Inferior parietal cortex (tissue), 1 donor: ENCODE data around the gene PLEK.
"Not testable (repeated sequence)": the region's sequence is repeated elsewhere in the genome, so short reads cannot be mapped to it uniquely, and the experiment has no call there.

Experiments used
- DNase-seq: peaks from one replicate; pipeline ENCODE4 v3.0.0-alpha.2; 2016; ENCODE audit errors: extremely low spot score

Gene PLEK

GRCh38 chr2:68385220-68385906, 20.3 kb downstream of the PLEK start:
- DNase-seq = no peak

GRCh38 chr2:68385907-68386287, 20.8 kb downstream of the PLEK start:
- DNase-seq = no peak

DNA sequence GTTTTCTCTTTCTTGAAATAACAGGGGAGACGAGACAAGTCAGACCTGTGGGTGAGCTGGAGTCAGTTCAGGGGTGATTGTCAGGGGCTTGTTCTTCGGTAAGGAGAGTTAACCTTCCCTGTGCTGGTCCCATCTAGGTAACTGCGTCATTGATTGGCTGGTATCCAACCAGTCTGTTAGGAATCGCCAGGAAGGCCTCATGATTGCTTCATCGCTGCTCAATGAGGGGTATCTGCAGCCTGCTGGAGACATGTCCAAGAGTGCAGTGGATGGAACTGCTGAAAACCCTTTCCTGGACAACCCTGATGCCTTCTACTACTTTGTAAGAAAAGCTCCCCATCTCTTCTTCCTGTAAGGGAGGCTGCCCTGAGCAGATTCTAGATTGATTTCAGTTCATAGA, 21.3 kb downstream of the PLEK start:
- no peak for DNase-seq

DNA sequence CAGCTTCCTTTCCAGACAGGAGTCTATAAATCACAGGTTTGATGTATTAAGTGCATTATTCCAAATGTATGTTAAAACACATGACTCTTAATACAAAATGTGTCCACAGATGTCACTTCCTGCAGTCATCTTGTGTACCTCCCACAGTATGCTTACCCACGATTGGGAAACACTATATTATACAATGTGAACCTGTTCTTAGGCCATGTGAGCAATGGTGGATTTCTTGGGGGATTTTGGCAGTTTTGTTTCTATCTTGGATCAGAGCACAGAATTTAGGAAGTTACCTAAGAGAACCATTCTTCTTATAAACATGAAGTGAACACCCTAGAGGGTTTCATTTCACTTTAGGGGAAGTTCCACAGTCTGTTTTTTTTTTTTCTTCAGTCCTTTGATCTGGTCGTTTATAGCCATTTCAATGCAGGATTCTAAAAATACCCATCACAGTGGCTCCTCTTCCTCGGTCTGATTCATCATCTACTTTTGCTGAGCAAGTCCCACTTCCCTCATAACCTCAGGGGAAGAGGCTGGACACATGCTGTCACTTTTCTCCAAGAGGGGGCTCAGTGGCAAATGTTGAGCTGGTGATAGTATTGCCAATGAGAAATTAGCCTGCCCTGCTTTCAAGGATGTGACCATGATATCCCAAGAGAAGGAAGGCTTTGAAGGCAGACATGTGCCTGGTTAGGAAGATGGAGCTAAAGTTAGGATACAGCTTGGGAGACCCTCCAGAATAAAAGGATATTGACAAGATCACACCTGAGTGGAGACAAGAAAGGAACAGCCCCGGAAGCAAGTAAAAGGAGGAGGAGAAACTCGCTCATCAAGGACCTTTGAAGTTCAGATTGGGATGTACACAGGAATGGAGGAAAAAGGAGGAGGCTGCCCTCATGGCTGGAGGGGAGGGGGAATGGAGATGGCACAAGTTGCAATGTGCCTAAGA, 22.6 kb downstream of the PLEK start:
- DNase-seq = no peak

GRCh38 chr2:68388358-68388757, 23.3 kb downstream of the PLEK start:
- no peak for DNase-seq

- DNase-seq = no peak
Measured at GRCh38 chr2:68388772-68389171, 23.7 kb downstream of the PLEK start.

DNA sequence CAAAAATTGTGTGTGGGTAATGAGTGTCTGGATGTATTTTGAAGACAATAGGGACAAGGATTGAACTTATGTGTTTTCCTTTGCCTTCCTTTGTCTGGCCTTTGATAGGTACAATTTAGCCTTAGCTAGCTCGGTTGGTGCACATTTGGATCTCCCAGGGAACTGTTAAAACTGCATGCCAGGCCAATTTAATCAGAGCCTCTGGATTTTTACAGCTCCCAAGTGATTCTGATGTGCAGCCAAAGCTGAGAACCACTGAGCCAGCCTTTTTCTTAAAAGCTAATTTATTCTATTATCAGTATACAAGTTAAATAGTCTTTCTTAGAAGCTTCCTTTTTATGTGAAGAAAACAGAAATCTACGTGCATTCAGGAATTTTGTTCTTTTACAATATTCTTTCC, 25.0 kb downstream of the PLEK start:
- DNase-seq = peak; percentile 54

- DNase-seq = no peak
Measured at GRCh38 chr2:68390586-68390985, 25.5 kb downstream of the PLEK start.

- DNase-seq = no peak
Measured at GRCh38 chr2:68391099-68391498, 26.0 kb downstream of the PLEK start.

DNA sequence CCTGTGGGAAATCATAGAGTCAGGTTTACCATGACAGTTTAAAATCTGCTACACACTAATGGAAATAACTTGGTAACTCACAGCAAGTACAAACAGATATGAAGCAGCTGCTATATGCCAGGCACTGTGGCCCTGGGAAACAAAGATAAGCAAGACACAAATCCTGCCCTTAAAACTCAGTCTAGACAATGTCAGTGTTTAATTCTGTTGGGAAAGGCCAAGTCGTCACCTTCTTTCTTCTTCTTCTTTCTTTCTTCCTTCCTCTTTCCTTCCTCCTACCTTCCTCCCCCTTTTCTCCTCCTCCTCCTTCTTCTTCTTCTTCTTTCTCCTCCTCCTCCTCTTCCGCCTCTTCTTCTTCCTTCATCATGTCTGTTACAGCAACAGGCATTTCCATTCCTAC, 26.8 kb downstream of the PLEK start:
- no peak for DNase-seq

- DNase-seq = no peak
Measured at GRCh38 chr2:68396093-68396492, 31.0 kb downstream of the PLEK start.

DNA sequence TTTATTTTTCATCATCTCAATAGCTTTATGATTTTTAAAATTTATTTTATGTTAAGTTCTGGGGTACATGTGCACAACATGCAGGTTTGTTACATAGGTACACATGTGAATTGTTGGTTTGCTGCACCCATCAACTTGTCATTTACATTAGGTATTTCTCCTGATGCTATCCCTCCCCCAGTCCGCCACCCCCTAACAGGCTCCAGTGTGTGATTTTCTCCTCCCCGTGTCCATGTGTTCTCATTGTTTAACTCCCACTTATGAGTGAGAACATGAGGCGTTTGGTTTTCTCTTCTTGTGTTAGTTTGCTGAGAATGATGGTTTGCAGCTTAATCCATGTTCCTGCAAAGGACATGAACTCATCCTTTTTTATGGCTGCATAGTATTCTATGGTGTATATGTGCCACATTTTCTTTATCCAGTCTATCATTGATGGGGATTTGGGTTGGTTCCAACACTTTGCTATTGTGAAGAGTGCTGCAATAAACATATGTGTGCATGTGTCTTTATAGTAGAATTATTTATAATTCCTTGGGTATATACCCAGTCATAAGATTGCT, 32.7 kb downstream of the PLEK start:
- DNase-seq = not testable (repeated sequence)

- DNase-seq = no peak
Measured at GRCh38 chr2:68403199-68403644, 38.1 kb downstream of the PLEK start.

DNA sequence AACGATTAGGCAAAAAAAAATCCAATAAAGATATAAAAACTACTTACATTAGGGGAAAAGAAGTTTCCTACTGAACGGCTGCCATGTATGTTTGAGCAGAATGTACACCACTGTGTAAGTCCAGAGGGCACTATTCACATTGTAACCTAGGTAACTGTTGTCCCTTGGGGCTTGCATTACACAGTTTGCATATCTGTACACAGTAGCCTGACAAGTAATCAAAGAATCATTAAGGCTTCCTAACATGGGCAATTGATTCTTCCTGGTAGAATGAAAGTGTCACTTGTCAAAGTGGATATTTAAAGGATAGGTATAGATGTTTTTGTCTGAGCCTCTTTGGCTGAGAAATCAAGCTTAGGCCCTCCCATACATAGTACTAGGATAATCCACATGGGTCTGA, 39.1 kb downstream of the PLEK start:
- no peak for DNase-seq

GRCh38 chr2:68404893-68405799, 40.1 kb downstream of the PLEK start:
- no peak for DNase-seq

DNA sequence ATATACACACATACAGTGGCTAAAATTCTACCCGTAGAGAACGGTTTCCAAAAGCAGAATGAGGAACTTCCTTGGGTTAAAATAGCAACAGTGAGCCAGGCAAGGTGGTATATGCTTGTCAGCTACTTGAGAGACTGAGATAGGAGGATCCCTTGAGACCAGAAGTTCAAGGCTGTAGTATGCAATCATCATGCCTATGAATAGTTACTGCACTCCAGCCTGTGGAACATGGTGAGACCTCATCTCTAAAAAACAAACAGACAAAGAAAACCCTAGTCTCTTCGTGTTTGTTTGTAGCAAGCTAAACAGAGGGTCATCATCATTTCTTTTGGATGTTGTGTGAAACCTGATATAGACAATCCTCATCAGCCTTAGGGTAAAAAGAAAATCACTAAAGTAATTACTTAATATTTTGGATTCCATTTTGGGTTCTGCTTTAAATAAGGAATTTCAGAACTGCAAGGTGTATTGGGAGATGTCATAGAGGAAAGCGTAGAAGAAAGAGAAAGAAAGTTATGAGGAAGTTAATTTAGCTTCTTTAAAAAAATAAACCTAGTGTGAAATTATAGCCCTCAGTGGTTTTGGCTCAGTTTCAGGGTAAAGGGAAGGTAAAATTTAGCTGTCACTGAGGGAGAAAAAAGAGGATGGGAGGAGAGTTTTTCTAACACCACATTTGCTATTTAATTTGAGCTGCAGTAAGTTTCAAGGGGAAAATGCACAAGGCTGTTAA, 46.5 kb downstream of the PLEK start:
- no peak for DNase-seq

GRCh38 chr2:68412127-68412819, 47.2 kb downstream of the PLEK start:
- DNase-seq = no peak

DNA sequence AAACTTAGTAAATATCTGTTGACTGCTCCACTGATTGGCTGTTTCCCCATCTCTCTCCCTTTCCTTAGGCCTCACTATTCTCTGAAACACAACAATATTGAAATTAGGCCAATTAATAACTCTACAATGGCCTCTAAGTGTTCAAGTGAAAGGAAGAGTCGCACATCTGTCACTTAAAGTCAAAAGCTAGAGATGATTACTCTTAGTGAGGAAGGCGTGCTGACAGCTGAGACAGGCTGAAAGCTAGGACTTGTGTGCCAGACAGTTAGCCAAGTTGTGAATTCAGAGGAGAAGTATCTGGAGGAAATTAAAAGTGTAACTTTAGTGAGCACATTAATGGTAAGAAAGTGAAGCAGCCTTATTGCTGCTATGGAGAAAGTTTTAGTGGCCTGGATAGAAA, 48.4 kb downstream of the PLEK start:
- no peak for DNase-seq

DNA sequence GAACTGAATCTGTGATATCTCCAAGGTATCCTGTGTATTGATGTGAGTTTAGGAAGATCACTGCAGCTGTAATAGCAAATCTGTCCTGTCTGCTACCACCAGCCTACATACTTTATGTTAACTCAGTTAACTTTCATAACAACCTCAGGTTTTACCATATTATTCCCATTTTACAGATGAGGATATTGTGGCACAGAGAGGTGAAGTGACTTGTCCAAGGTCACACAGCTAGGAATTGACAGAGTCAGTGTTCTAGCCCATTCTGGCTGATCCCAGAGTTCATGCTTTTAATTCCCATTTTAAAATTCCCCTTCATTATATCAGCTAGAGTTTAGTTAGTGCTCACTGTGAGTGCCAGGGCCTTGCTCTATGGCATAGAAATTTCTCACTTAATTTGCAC, 49.4 kb downstream of the PLEK start:
- no peak for DNase-seq

DNA sequence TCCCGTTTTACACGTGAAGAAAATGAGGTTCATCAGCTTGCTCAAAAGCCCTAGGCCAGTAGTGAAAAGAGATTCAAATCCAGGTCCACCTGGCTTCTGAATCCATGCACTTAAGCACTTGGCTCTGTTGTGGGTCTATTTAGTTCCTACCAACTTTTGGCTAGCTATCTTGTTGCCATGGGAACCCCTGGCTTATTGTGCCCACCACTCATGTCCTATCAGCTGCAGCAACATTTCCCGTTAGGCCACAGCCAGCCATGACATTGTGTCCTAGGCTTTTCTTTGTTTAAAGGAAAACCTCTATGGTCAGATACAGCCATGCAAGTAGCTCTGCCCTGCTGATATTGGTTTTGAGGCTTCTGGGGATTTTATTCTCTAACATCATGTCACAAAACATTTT, 49.8 kb downstream of the PLEK start:
- no peak for DNase-seq
